GM18508 (cell line): ENCODE measurements around the gene HYAL1.
"Not testable (repeated sequence)": the region's sequence is repeated elsewhere in the genome, so short reads cannot be mapped to it uniquely, and the experiment has no call there.

Experiments used
- ATAC-seq: cut with Tn5 transposase; IDR thresholded peaks from one replicate; pipeline ENCODE4 v1.9.1; 2021; ENCODE audit warnings: moderate number of reproducible peaks; ENCODE audit not compliant: insufficient read depth, unreplicated experiment

HYAL1 gene

GRCh38 chr3:50296721-50297383 lies 6.5 kb downstream of the HYAL1 start:
- ATAC-seq = no peak

GRCh38 chr3:50295553-50296431 lies 7.6 kb downstream of the HYAL1 start:
- ATAC-seq = no peak

- no peak for ATAC-seq
These were observed 8.6 kb downstream of the HYAL1 start for GRCh38 chr3:50294492-50295403.

- ATAC-seq = no peak
These were observed 9.3 kb downstream of the HYAL1 start for GRCh38 chr3:50294089-50294488.

GRCh38 chr3:50293079-50293801 lies 10.1 kb downstream of the HYAL1 start:
- ATAC-seq = no peak

- ATAC-seq = peak; percentile 76
These were observed 11.0 kb downstream of the HYAL1 start, which contains the start of gene IFRD2 for GRCh38 chr3:50292159-50293078. TSS of gene IFRD2 (minus strand) at chr3:50292429. CDS start at chr3:50292274, 155 bp downstream.

- ATAC-seq = no peak
These were observed 13.2 kb downstream of the HYAL1 start for GRCh38 chr3:50290161-50290641.

GRCh38 chr3:50289130-50289529 lies 14.2 kb downstream of the HYAL1 start:
- no peak for ATAC-seq

GRCh38 chr3:50288387-50289007 lies 14.9 kb downstream of the HYAL1 start:
- no peak for ATAC-seq

GRCh38 chr3:50287262-50287661 lies 16.1 kb downstream of the HYAL1 start:
- ATAC-seq = no peak

GRCh38 chr3:50286322-50287227 lies 16.8 kb downstream of the HYAL1 start:
- no peak for ATAC-seq

GRCh38 chr3:50284121-50284520 lies 19.3 kb downstream of the HYAL1 start:
- not testable (repeated sequence) for ATAC-seq

GRCh38 chr3:50279255-50280016 lies 23.9 kb downstream of the HYAL1 start:
- no peak for ATAC-seq

- no peak for ATAC-seq
These were observed 24.5 kb downstream of the HYAL1 start, which contains the start of gene LSMEM2 for GRCh38 chr3:50278880-50279224. TSS of gene LSMEM2 (plus strand) at chr3:50279087. CDS start at chr3:50279114, 27 bp downstream.

GRCh38 chr3:50278123-50278879 lies 25.1 kb downstream of the HYAL1 start:
- ATAC-seq = no peak

- ATAC-seq = no peak
These were observed 26.6 kb downstream of the HYAL1 start for GRCh38 chr3:50276762-50277101.
